ENCODE data around the gene GSDME.

The GSDME gene

DNA sequence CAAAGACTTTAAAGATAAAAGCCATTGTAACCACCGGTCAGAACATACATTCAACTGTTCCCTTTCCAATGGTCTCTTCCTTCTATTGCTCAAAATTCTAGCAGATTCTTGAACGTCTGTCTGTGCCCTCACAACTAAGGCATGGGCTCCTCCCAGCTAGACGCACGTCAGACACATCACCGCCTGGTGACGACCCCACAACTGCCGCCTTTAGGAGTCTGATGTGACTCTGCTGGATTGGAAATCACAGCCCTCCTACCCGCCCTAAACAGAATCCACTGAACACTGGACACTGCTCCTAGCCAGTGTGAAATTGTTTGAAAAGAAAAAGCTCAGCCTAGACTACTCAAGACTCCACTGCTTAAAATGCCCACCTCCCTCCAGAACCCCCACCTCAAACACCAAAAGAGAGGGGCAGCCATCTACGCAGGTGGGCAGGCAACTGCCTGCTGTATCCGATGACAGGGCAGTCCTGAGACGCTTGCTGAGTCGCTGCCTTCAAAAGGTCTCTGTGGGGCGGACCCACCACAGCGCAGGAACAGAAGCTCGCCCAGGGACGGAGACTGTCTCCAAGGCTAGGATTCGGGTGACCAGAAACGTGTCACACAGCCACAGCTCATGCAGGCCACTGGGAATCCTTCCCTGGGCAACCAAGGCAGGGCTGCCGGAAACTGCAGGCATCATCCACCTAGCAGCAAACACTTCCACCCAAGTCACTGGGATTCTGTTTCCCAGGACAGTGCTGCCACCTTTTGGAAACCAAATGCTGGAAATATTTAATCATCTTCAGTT lies 34.7 kb downstream of the GSDME start:
- DNase-seq (ENCODE audit: low read depth in 2 of 2) = no peak

DNA sequence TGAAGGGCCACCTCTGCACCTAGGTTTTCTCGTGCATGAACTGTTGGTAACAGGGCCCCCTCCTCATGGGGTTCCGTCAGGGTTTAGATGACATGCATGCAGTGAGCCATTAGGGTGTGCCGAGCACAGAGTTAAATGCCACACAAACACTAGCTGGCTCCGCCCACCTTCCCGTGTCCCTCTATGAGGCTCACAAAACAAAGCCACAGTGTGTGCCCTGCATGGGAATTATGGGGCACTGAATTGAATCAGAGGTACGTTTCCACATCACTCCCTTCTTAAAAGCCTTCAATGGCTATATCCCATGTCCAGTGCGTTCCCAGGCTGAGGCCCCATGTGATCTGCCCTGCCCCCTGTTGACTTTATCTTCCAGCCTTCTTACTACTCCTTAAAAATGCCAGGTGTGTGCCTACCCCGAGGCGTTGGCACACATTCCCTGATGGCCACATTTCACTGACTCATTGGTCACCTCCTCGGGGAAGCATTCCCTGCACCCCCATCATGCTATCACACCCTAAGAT lies 35.7 kb downstream of the GSDME start:
- DNase-seq (ENCODE audit: low read depth in 2 of 2) = no peak

DNA sequence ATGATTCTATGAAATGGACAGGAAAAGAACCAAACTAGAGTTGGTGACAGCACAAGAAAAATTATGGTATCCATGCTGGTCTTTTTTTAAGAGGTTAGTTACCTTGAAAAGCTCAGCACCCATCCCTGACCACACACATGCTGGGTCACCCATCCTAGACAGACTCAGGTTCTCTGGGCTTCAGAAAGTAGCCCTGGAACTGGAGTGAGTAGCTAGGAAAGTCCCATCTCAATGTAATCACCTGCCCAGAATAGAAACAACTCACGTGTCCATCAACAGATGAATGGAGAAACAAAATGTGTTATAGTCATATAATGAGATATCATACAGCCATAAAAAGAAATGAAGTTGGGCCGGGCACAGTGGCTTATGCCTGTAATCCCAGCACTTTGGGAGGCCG lies 37.0 kb downstream of the GSDME start:
- DNase-seq (ENCODE audit: low read depth in 2 of 2) = no peak

DNA sequence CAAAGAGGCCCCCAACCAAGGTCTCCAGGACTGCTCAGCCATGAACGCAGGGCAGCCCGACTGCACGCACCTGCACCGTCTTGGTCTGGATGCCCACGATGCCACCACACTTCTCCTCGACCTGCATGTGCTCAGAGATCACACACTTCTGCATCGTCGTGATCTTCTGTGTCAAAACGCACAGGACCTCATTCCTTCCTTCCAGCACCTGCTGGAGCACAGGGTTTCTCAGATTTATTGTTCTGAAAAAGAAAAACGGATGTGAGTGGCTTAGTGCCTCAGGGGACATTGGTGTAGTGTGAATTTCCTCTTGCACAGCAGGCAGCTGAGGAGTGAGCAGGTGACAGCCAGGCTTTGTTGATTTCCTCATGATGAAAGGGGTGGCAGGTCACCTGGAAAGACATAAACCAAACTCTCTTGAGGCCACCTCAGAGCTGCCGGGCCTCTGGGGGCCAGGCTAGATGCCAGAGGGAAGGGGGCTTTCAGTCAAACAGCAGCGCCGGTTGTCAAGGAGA lies 38.2 kb downstream of the GSDME start:
- no peak for DNase-seq (ENCODE audit: low read depth in 2 of 2)

DNA sequence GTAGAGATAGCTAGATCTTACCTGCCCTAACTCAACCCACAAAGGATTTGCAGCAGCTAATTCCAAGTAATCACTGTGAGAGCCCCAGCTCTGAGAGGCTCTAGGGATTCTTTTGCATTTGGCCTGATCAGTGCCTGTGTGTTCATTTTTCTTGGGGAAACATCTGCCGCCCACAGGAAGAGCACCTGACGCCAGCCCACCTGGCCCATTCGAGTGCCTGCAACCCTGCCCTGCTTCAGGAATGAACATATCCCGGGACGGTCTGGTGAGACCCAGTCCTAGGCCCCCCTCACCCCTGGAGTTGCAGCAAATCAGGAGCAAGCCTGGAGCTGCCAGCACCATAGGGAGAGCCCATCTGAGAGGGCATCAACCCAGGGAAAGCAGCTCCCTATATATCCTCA lies 38.8 kb downstream of the GSDME start:
- DNase-seq (ENCODE audit: low read depth in 2 of 2) = no peak

DNA sequence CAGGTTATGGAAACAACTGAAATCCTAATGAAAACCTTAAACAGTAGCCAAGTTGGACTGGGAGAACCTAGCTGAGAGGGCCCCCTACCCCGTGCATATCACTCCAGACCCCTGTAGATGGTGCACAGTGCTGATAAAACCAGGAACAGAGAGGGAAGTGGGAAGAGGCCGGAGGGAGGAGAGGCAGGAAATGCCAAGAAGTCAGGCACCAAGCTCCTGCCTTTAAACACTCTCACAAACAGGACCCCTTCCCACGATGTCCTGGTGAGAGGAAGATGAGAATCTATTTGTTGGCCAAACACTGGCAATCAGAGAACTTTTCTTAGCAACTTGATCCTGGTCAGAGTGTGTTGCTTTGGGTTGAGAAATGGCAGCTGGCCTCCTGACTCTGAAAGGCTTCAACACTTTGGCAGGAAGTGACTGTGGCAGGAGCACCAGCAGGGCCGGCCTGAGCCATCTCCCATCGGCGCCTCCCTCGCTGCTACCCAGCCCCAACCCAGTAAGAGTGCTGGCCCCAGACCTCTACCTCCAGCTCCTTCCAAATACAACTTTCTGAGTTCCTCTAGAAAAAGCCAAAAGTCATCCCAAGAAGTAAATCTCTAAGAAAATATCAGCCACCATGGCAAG lies 39.5 kb downstream of the GSDME start:
- DNase-seq (ENCODE audit: low read depth in 2 of 2) = no peak

DNA sequence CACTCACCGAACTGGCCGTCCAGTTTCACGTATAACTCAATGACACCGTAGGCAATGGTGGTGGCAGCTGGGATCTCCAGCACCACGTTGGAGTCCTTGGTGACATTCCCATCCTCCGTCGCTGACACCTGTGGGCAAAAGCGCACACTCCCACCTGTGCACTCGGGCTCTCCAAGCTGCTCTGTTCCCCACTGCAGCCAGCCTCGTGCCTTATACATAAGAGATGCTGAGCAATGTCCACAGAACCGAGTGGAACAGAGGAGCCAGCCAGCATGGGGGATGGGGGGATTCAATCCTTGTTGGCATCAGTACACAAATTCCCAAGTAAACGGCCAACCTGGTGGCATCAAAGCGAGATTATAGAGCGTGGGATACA lies 40.0 kb downstream of the GSDME start:
- no peak for DNase-seq (ENCODE audit: low read depth in 2 of 2)

DNA sequence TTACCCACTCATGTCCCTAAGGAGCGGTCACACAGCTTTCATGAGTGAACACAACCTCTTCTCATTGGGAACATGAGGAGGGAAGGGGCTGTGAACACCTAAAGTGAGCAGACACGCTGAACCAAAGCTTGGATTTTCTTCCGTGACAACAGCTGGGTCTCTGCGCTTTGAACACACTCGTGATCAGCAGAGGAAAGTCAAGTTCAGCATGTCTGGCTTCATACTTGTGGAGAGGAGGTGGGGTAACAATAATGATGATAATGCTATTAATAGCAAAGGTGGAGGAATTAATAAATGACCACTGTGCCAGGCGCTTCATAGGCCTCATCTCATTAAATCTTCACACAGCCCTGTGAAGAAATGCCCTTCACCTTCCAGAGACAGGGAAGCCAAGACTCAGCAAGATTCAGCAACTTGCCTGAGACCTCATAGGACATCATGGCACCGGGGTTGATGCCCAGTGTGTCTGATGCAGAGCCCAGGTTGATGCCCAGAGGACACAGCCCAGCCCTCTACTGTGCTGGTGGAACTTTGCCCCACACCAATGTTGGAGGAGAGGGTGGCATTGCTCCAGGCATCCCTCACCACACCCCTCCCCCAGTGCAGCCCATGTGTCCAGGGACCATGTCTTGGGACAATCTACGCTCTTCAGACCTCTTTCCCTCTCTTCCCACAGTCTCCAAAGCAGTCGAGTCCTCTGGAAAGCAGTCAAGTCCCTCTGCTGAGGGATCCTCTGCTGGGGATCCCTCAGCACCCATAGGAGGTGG lies 40.6 kb downstream of the GSDME start:
- no peak for DNase-seq (ENCODE audit: low read depth in 2 of 2)

DNA sequence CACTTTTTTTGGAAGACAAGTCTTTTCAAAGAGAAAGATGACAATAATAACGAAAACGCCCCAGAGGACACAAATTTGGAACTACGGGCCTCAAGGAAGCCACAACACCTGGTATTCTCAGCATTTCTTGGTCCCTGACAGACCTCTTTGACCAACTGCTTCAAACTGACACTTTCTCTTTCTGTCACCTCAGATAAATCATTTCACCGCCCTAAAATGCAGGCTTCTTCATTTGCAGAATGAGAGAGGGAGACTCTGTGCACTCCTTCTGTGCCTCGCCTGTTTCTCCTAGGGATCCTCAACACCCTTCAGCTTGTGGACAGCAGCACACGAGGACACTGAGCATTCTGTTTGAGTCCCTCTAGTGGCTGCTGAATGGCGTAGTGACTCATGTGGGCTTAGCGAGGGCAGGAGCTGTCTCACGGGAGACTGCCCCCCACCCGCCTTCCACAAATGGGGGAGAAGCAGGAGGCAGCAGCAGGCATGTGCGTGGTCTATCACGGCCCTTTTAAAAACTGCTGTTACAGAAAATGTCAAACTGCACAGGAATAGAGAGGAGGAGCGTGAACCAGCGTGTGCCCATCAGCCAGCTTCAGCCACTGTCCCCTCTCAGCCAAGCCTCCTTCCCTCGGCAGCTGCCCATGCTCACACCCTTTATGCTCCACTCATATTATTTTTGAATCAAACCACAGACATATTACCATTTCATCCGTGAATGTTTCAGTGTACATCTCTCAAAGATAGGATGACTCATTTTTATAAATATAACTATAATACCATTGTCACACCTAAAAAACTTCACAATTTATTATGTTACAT lies 41.4 kb downstream of the GSDME start:
- DNase-seq (ENCODE audit: low read depth in 2 of 2) = no peak

DNA sequence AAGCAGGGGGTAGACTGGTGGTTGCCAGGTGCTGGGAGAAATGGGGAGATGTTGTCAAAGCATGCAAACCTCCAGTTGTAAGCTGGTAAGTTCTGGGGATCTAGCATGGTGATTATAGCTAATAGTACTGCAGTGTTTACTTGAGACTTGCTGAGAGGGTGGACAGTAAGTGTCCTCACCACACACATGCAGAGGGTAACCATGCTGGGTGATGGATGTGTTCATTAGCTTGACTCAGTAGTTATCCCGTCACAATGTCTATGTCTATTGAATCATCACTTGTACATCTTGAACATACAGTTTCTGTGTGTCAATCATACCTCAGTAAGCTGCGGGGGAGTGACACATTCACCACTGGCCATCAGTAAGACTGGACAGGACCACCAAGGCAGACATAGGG lies 42.1 kb downstream of the GSDME start:
- DNase-seq (ENCODE audit: low read depth in 2 of 2) = no peak

DNA sequence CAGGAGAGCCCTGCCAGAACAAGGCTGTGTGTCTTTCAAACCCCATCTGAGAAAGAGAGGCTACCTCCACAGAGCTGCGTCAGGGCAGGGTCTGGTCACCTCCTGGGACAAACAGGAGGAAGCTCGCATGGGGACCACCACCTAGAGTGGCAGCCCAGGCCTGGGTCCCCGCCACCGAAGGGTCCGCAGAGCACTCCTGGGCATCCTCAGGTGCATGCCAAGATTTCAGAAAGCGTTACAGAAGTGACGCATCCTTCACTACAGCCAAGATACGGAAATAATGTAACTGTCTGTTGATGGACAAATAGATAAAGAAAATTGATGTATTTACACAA lies 42.6 kb downstream of the GSDME start:
- no peak for DNase-seq (ENCODE audit: low read depth in 2 of 2)

DNA sequence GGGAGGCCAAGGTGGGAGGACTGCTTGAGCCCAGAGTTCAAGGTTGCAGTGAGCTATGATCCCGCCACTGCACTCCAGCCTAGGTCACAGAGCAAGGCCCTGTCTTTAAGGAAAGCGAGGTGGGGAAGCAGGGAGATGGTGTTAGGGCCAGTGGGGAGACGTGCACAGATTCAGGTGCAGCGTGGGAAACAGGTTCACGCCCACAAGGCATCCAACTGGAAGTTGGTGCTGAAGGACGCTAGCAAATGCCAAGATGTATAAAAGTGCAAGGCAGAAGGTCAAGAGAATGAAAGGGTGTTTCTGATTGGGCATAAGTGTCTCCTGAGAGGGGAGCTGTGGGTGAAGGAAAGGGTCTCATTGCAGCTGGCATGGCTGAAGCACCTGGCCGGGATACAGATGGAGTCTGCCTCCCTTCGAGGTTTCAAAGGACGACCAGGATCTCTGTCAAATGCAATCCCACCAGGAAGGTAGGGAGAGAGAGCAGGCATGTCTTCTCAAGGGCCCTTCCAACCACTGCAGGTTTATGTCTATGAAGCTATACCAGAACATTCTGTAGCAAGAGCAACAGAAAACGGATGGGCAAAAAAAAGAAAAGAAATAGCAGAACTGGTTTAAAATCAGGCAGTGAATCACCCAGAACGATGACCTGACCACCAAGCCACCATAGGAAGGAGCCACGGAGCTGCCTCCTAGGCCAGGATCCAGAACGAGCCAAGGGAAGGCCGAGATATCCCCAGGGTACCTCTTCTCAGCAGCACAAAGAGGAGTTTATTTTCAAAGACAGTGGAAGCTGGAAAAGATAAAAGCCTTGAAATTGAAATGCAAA lies 43.2 kb downstream of the GSDME start:
- DNase-seq (ENCODE audit: low read depth in 2 of 2) = no peak

DNA sequence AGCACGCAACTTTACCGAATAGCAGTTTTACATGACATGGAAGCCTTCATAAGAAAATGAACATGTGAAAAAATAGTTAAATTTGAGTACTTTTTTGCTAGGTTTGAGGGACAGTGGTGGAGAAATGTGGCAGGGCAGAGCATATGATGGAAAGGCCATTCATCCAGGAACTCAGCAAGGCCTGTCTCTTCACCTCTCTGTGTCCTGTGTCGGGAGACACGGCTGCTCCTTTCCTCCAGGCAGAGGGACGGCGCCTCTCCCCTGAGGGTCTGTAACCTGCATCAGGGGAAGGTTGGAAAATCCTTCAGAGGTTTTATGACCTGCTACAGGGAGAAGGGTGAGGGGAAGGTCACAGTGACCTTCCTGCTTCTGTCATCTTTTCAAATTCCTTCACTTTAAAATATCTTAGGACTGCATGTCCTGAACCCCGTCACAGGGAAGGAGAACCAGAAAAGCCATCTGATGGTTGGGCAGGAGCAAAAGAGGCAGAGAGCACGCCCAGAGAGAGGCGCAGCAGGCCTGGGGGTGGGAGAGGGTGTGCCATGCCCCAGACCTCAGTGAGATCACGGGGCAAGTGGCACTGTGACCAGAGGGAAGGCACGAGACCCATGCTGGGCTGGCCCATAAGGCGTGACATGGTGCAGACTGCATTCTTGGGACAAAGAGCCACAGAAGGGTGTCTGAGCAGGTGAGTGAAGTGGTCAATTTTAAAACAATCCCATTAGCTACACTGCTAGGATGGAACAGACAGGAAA lies 44.0 kb downstream of the GSDME start:
- DNase-seq (ENCODE audit: low read depth in 2 of 2) = no peak

DNA sequence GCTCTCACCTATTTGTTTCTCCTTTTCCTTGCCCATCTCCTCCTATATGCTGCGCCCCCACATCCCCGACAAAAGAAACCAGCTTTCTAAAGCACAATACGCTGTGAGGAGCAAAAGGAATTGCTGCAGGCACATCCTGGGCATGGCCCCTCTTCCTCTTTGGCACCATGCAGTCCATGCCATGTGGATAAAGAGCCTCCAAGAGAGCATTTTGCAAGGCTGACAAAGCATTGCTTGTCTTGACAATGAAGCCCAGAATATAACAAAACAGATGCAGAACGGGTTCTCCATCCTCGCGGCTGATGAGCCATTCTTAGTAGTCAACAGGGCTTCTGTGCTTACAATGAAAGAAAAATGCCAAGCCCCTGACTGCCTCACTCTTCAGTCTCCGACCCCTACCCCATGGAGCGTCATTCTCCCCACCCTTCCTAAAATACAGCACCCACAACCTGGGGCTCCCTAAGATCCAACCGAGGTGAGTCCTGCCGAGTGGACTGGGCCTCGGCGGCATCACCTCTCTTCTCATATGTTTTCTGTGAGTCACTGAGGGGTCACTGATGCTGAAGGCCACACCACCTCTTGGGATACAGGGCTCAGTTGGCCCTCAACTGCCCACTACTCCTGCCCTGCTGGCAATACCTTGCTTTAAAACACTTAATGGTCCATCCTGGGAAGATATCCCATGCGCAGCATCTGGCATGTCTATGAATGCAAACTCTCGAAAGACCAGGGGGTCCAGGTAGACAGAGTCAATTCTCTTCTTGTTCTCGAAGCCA lies 47.5 kb downstream of the GSDME start:
- DNase-seq (ENCODE audit: low read depth in 2 of 2) = no peak

DNA sequence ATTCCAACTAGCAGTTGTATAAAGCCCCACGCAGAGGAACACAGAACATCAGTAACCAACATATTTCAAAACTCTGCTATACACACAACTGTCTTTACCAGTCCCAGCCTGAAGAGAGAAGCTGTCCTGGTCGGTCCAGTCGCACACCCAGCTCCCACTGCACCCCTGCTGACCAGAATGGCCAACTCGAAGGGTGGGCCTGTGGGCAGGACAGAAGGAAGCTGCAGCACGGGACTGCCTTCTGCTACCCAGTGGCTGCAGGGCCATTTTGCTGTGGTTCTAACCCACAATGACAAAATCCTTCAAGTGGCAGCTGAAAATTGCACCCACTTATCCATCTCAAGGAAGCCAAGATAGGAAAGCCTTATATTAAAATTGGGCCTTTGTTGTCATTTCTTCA lies 48.2 kb downstream of the GSDME start:
- no peak for DNase-seq (ENCODE audit: low read depth in 2 of 2)

DNA sequence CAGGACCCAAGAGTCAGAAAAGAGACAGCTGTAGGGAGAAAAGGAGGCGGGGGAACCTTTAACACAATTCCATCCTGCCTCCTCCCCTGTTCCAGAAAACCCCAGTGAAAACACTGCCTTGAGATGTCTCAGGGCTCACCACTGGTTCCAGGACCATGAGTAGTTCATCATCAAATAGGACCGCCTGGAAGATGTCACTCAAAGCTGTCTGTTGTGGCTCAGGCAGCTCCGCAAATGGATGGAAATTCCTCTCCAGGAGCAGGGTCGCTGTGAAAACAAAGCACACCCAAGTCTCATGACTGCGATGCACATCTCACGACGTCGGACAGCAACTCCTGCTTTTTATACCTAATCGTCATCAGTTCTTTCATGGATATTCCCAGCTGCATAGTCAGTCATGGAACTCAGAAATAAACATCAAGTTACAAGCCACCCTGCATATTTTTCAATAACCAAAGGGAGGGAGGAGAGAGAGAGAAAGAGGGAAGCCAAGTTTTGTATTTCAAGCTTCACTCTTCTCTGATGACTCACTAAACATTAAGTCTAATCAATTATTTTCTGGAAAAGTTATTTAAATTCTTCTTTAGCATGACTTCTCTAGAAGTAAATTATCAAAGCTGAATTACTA lies 49.2 kb downstream of the GSDME start:
- no peak for DNase-seq (ENCODE audit: low read depth in 2 of 2)

DNA sequence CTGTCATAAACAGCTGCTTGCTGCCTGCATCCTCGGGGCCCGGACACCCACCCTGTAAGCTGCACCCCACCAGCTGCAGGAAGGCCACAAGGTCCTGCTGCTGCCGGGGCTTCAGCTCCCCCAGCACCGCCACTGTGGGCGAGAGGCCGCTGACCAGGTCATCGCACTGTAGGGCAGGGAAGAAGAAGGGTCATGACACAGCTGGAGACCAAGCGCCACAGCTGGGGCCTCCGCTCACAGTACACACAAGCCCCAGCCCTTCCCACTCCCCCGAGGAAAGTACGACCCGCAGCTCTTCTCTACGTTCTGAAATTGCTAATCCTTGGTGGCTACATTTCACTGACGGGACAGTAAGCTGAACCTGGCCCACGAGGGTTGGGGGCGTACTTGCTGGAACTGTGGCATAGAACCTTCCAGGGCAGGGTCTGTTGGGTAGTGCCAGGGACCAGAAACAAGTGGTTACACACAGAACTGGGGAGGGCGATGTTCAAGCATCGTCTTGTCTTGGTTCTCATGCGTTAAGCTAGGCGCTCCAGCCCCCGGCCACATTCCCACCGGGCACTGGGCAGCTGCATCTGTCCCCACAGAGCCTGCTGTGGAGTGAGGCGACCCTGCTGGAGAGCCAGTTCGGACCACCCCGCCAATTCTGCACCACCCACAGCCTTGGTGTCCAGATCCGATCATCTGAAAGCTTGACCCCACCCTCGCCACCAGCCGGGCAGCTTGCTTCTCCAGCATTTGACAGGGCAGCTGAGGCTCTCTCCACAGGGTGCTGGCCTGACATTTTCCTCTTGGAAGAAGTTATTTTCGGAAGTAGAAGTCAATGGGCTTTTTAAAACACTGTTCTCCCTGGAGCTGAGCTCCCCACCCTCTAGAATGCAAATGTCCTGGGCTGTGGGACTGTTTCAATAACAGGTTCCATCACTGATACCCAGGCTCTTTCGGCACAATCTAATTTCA lies 50.8 kb downstream of the GSDME start:
- no peak for DNase-seq (ENCODE audit: low read depth in 2 of 2)

Measured in stimulated activated CD8-positive, alpha-beta memory T cell treated with anti-CD3 and anti-CD28 coated beads, Interleukin-2, amount 100 ng/mL, for 1 hour (primary cell).